GM12864 (cell line): ENCODE data around the gene OR10H3.

Experiments
- DNase-seq: peaks from one replicate; pipeline ENCODE4 v3.0.0-alpha.2; 2011; ENCODE audit warnings: low read depth
- H3K4me3 ChIP-seq: 2 replicates; pipeline ENCODE4 v1.5.1; 2011; ENCODE audit warnings: mild to moderate bottlenecking, low read depth, low read length, control low read depth
- CTCF ChIP-seq: IDR thresholded peaks from 2 replicates; pipeline ENCODE4 v1.5.1; 2011; ENCODE audit warnings: low read depth, mild to moderate bottlenecking, moderate library complexity, low read length, control low read depth, inconsistent platforms; ENCODE audit errors: missing control alignments

Gene OR10H3, protein sequence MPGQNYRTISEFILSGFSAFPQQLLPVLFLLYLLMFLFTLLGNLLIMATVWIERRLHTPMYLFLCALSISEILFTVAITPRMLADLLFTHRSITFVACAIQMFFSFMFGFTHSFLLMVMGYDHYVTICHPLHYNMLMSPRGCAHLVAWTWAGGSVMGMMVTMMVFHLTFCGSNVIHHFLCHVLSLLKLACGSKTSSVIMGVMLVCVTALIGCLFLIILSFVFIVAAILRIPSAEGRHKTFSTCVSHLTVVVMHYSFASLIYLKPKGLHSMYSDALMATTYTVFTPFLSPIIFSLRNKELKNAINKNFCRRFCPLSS

DNA sequence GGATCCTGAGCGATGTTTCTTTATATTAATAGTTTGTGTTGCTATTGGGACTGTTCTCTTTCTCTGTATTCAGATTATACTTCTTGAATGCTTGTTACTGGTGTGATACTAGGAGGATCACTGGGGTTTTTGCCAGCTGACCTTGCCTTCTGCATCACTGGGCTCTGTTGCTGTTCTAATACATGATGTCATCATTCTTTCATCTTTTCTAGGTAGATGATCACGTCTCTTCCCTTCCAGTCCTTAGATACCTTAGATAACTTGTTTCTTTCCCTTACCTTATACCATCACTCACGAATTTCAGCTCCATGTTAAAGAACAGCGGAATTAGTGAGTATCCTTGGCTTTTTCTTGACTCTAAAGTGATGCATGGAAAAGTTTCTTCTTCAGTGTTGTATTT lies at the start of gene OR10H3:
TSS of gene OR10H3 (plus strand) at position 264 of the 400 bp plus-strand sequence. CDS start 3,408 bp downstream, outside the sequence.
- no peak for DNase-seq
- no peak for TF ChIP-seq CTCF

DNA sequence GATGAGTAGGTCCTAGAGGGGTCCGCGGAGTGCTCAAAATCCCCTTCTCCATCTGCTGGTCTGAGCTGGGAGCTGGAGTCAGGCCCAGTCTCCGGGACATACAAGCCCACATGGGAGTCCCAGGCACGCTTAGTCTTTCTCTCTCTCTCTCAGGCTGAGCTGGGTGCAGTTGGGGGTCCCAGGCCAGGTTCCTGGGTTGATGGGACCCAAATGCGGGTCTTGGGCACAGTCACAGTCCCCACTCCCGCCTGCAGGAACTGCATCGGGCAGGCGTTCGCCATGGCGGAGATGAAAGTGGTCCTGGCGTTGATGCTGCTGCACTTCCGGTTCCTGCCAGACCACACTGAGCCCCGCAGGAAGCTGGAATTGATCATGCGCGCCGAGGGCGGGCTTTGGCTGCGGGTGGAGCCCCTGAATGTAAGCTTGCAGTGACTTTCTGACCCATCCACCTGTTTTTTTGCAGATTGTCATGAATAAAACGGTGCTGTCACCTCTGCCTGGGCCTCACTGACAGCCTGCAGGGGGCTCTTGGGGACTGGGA lies 41.1 kb upstream of the OR10H3 start:
- peak; percentile 1 for TF ChIP-seq CTCF
- peak overlapping the region; percentile 18; the same call in 1 of the 2 replicates for H3K4me3 ChIP-seq

More for the DNA sequence above, at the start of gene OR10H3:
- no peak within 1 kb of the TSS for H3K4me3 ChIP-seq

GRCh38 chr19:15701757-15702533 lies 35.8 kb upstream of the OR10H3 start:
- no peak overlapping the region for H3K4me3 ChIP-seq
- no peak for DNase-seq
- no peak for TF ChIP-seq CTCF

More for the DNA sequence above, 41.1 kb upstream of the OR10H3 start:
- no peak for DNase-seq

DNA sequence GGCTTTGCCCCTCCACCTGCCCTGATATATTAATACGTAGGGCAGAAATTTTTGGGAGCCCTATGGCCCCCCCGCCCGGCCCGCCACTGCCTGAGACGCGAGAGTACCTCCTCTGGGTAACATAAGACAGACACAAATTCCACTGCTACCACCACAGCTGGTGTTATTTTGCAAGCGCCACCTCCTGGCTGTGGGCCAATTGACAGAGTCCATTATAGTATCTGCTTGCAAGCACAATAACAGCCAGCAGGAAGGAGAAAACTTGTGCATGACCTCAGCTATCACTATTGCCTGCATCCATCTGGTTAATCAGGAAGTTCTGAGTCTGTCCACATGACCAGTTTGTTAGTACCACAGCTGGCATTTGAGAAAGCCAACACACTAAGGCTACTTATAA lies 35.3 kb upstream of the OR10H3 start:
- TF ChIP-seq CTCF = peak; percentile 40
- H3K4me3 ChIP-seq = no peak overlapping the region
- DNase-seq = no peak

GRCh38 chr19:15714638-15715037 lies 23.1 kb upstream of the OR10H3 start:
- H3K4me3 ChIP-seq = no peak overlapping the region
- TF ChIP-seq CTCF = no peak
- no peak for DNase-seq

- no peak overlapping the region for H3K4me3 ChIP-seq
- TF ChIP-seq CTCF = no peak
- no peak for DNase-seq
Measured at GRCh38 chr19:15715642-15716041, 22.1 kb upstream of the OR10H3 start.
